ENCODE data around the gene FKBP11.

DNA sequence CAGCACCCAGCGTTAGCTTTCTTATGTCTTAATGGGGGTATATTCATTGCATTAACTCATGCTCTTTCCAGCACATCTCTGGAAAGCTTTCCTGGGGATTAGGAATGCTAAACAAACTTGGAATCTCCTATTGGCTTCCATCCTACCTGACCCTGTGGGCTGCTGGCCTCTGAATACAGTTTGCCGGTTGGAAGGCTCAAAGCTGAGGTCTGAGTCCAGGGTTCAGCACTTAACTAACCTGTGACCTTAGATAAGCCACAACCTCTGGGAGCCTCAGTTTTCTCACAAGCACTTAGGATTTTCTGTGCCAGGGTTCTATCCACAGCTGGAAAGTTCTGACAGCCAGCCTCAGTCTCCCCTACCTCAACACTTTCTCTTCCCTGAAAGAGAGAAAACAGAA, 46.7 kb downstream of the FKBP11 start:
- TF ChIP-seq, protein P1, sequence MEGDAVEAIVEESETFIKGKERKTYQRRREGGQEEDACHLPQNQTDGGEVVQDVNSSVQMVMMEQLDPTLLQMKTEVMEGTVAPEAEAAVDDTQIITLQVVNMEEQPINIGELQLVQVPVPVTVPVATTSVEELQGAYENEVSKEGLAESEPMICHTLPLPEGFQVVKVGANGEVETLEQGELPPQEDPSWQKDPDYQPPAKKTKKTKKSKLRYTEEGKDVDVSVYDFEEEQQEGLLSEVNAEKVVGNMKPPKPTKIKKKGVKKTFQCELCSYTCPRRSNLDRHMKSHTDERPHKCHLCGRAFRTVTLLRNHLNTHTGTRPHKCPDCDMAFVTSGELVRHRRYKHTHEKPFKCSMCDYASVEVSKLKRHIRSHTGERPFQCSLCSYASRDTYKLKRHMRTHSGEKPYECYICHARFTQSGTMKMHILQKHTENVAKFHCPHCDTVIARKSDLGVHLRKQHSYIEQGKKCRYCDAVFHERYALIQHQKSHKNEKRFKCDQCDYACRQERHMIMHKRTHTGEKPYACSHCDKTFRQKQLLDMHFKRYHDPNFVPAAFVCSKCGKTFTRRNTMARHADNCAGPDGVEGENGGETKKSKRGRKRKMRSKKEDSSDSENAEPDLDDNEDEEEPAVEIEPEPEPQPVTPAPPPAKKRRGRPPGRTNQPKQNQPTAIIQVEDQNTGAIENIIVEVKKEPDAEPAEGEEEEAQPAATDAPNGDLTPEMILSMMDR (IDR thresholded peaks at IDR 0.05) = no peak
- TF ChIP-seq POLR2A (IDR thresholded peaks at IDR 0.05; ENCODE audit: low read depth) (no peak), EP300 (IDR thresholded peaks at IDR 0.05) (no peak)
